Prostate gland (tissue), 2 donors: ENCODE results near the gene HERC3.

Experiments
- CTCF ChIP-seq, 4 experiments: fragments of 200-600 bp in 2 of 4; fragments of 450-650 bp in 2 of 4; sonication (generic) in 2 of 4; IDR thresholded peaks; 1 replicate in 3 of 4; 2 replicates in 1 of 4; pipeline ENCODE4 v1.5.1; 2016 to 2019; ENCODE audit warnings: antibody characterized with exemption in 4 of 4, mild to moderate bottlenecking in 2 of 4, moderate library complexity in 2 of 4
- POLR2A ChIP-seq: fragments of 450-650 bp; IDR thresholded peaks from one replicate; pipeline ENCODE4 v1.6.1; 2016; ENCODE audit warnings: antibody characterized with exemption, mild to moderate bottlenecking
- POLR2AphosphoS5 ChIP-seq: sonication (generic); formaldehyde crosslinking; IDR thresholded peaks from one replicate; pipeline ENCODE4 v1.6.1; 2017; ENCODE audit warnings: antibody characterized with exemption

- TF ChIP-seq CTCF (IDR thresholded peaks at IDR 0.05) (no peak), POLR2A (no peak), POLR2AphosphoS5 (no peak)
Observed at GRCh38 chr4:88570001-88570400, 22.3 kb upstream of the HERC3 start.
